GM15510 (cell line): Measurements from ENCODE around the gene MAP3K10.
A peak's percentile ranks its signal among the peaks of the same experiment; 100 is the strongest.

ENCODE experiments used
- POLR2A ChIP-seq: IDR thresholded peaks from 3 replicates; pipeline ENCODE4 v1.6.1; 2011; ENCODE audit warnings: borderline replicate concordance; ENCODE audit not compliant: insufficient read length; ENCODE audit errors: extremely low read depth

Gene MAP3K10

DNA sequence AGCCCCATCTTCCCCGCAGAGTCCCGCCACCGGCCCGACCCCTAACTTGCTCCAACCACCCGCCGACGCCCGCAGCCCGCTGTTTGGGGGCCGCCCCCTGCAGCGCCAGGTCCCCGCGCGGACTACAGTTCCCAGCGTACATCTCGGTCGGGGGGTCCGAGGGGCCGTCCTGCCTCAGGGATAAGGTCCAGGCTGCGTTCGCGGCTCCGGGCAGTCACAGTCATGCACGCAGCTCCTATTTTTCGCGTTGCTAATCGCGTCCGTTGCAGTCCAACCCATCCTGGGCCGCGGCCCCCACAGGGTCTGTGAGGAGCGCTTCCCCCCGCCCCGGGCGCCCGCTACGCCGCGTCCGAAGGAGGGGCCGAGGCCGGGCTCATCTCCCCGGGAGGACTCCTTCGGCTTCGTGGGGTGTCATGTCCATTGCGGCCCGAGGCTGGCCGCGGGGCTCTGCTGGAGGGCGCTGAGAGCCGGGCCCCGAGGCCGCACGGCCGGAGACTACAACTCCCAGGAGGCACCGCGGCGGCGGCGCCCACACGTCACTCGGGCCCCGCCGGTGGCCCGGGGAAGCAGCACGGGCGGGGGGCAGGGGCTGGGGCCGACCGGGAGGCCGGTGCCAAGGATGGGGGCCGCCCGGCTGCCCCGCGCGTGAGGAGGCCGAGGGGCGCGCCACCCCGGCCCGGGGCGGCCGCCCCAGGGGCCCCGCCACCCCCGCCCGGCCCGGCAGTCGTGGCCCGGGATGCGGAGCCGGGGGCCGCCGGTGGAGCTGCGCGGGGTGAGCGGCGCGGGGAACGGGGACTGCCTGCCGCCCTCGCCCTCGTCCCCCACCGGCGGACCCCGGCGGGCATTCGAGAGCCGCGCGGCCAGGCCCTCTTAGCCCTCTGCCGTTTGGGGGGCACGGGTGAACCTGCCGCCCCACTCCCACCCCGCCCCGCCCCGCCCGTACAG lies at the start of gene MAP3K10:
Gene MAP3K10, plus strand, starts transcription at position 536 of the 945 bp plus-strand sequence. CDS start 606 bp downstream, outside the sequence.
- peak; percentile 45 for TF ChIP-seq POLR2A

DNA sequence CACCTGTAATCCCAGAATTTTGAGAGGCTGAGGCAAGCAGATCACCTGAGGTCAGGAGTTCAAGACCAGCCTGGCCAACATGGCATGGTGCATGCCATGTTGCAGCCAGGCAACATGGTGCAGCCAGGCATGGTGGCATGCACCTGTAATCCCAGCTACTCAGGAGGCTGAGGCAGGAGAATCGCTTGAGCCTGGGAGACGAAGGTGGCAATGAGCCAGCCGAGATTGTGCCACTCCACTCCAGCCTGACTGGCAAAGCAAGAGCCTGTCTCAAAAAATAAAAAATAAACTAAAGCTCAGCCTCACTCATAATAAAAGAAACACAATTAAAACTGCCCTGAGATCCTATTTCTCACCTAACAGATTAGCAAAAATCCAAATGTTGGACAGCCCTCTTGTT lies 49.7 kb upstream of the MAP3K10 start:
- no peak for TF ChIP-seq POLR2A

DNA sequence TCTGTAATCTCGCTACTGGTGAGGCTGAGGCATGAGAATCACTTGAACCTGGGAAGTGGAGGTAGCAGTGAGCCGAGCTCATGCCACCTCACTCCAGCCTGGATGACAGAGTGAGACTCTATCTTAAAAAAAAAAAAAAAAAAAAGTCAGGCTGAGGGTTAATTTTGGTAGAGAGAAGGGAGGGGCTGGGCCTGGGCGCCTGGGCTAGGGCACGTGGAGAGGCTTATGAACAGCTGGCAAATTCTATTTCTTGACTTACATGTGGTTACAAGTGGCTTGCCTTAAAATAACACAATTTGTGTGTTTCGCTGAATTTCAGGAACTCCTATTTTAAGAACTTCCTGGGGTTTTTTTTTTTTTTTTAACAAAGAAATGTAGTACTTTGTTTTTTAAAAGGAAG lies 47.6 kb upstream of the MAP3K10 start:
- no peak for TF ChIP-seq POLR2A

DNA sequence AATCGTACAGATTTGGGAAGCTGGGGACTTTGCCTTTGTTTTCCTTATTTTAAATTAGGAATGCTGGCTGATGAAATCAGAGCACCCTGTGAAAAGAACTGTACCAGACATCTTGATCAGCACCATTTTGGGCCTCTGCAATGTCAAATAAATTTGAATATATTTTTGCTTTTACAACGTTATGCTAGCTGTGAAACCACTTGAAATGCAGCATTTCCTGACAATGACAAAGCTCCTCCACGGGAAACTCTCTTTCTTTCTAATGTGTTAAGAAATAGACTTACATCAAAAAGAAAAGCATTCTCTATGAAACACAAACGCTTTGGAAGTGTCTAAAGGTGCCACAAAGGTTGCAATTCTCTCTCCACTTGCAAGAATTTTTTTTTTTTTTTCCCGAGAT lies 47.1 kb upstream of the MAP3K10 start:
- no peak for TF ChIP-seq POLR2A

DNA sequence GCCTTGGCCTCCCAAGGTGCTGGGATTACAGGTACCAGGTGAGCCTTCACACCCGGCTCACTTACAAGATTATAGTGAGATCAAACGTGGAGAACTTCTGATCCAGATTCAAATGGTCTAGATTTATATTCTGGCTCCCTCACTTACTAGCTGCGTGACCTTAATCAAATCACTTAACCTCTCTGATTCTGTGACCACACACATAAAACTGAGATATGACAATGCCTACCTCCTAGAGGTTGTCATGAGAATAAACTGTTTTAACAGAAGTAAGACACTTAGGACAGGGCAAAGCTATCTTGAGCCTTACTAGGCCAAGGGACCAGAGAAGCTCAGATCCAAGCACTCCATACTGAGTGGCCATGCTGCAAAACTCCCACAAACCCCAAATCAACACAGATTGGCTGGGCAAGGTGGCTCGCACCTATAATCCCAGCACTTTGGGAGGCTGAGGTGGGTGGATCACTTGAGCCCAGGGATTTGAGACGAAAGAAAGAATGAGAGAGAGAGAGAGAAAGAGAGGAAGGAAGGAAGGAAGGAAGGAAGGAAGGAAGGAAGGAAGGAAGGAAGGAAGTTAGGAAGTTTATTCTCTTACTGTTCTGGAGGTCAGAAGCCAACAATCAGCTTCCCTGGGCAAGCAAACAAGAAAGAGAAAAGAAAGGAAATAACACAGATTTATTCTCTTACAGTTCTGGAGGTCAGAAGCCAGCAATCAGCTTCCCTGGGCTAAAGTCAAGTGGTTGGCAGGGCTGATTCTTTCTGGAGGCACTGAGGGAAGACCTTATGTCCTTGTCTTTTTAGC lies 46.1 kb upstream of the MAP3K10 start:
- TF ChIP-seq POLR2A: no peak

DNA sequence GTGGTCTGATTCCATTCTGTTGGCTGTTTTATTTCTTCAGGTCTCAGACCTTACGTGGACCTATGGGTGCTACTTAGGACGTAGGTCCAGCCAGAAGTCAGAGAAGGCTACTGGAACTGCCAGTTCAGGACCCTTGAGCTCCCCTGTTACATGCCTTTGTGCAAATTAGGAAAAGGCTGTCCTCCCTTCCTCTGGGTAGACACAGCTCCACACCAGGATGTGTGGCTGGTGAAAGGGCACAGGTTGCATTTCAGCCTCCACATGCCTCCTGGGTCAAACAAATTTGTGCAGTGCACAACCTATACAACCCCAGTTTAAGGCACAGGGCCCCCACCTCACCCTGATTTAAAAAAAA lies 43.9 kb upstream of the MAP3K10 start:
- no peak for TF ChIP-seq POLR2A

DNA sequence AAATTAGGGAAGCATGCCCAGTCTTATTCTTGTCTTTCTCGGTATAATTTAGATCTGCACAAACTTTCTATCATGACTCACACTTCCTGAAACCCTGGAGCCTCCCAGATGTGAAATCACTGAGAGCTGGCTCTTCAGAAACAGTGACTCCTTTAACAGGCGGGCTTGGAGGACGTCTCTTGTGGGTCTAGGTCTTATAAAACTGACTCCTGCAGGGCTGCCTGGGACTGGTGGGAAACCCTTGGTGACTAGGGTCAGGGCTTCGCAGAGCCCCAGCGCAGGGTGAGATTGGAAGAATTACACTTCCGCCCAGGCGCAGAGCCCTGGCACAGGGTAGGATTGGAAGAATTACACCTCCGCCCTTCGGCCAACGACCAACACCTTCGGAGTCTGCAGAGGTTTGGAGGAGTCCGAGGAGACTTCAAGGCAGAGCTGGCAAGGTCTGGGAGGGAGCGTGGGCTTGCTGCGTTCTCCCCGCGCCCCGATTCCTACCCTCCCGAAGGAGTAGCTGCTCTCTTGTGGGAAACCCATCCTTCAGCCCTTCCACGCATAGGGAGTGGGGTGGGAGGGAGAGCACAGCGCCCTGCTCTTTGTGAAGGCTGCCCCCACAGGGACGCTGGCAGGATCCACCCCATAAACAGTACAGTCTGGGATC lies 43.4 kb upstream of the MAP3K10 start:
- TF ChIP-seq POLR2A: no peak

DNA sequence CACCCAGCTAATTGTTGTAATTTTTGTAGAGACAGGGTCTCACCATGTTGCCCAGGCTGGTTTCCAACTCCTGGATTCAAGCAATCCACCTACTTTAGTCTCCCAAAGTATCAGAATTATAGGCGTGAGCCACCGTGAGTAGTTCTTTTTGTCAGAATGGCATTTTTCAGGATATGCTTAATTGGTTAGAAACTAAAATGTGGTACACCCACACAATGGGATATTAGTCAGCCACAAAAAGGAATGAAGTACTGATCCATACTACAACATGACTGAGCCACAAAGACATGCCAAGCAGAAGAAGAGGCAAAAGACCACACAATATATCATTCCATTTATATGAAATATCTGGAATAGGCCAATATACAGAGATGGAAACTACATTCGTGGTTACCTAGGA lies 41.7 kb upstream of the MAP3K10 start:
- TF ChIP-seq POLR2A: no peak

DNA sequence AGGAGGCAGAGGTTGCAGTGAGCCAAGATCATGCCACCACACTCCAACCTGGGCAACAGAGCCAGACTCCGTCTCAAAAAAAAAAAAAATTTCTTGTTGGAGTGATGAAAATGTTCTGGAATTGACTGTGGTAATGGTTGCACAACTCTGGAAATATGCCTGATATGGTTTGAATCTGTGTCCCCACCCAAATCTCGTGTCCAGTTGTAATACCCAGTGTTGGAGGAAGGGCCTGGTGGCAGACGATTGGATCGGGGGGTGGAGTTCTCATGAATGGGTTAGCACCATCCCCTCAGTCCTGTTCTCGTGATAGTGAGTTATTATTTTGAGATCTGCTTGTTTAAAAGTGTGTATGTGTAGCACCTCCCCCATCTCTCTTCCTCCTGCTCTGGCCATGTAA lies 41.1 kb upstream of the MAP3K10 start:
- no peak for TF ChIP-seq POLR2A

DNA sequence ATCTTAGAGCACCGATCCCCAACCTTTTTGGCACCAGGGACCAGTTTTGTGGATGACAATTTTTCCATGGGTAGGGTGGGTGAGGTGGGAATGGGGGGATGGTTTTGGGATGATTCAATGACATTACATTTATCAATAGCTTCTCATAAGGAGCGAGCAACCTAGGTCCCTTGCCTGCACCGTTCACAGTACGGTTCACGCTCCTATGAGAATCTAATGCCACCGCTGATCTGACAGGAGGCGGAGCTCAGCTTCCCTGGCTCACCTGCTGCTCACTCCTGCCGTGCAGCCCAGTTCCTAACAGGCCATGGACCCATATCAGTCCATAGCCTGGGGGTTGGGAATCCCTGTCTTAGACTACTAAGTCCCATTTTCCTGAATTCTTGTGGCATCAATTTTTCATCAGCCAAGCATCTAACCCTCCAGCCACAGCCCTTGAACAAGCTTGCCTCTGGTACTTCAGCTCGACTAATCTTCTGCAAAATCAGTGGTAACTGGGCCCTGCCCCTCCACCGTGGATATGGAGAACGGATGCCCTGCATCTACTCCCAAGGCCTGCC lies 37.0 kb upstream of the MAP3K10 start:
- no peak for TF ChIP-seq POLR2A

DNA sequence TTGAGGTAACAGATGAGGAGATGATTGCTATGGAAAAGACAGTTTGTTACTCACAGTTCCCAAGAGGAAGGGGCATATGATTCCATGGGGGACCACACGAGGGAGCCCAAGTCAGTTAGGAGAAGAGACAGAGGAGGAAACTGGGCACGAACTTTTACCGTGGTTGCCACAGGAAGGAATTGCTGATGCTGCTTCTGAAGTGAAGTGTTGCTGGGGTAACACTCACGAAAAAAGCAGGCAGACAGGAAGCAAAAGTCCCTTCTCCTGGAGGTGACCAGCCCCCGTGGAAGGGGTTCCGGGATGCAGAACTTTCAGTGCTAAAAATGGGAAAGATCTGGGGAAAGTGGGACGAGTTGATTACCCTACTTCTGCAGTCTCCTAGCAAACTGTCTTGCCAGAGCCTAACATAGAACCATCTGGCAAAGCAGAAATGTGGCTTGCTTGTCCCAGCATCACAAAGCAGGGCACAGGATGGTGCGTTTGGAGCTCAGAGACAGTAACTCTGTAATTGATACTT lies 35.4 kb upstream of the MAP3K10 start:
- TF ChIP-seq POLR2A: no peak

DNA sequence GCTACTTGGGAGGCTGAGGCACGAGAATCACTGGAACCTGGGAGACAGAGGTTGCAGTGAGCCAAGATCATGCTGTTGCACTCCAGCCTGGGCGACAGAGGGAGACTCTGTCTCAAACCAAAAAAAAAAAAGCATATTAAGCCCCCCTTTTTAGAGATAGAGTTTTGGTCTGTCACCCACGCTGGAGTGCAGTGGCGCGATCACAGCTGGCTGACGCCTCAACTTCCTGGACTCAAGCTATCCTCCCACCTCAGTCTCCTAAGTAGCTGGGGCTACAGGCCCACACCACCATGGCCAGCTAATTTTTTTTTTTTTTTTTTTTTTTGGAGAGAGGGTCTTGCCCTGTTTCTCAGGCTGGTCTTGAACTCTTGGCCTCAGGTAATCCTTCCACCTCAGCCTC lies 34.2 kb upstream of the MAP3K10 start:
- TF ChIP-seq POLR2A: no peak

DNA sequence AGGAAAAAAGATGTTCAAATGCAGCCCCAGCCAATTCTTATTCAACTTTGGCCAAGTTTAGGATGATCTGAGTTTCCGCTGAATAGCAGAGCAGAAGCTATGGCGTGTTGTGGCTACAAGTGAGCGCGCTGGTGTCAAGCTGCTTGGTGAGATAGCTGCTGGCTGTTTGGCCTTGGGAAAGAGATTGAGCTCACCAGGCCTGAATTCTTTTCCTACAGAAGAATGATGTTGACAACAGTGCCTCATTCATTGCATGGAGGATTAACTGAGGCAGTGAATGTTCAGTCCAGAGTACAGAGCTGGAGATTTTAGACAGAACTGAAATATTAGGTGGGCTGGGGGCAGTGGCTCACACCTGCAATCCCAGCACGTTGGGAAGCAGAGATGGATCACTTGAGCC lies 31.5 kb upstream of the MAP3K10 start:
- TF ChIP-seq POLR2A: no peak

DNA sequence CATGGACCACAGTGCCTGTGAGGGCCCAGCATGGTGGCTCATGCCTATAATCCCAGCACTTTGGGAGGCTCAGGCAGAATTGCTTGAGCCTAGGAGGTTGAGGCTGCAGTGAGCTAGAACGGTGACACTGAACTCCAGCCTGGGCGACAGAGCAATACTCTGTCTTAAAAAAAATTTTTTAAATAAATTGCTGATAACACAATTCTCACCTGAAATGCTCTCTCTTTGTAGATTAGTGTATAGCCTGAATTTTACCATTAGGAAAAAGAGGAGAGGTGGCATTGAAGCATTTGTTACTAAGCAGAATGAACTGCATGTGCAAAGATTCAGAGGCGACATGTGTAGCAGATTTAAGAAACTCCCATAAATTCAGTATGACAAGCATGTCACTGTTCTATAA lies 29.1 kb upstream of the MAP3K10 start:
- TF ChIP-seq POLR2A: no peak

DNA sequence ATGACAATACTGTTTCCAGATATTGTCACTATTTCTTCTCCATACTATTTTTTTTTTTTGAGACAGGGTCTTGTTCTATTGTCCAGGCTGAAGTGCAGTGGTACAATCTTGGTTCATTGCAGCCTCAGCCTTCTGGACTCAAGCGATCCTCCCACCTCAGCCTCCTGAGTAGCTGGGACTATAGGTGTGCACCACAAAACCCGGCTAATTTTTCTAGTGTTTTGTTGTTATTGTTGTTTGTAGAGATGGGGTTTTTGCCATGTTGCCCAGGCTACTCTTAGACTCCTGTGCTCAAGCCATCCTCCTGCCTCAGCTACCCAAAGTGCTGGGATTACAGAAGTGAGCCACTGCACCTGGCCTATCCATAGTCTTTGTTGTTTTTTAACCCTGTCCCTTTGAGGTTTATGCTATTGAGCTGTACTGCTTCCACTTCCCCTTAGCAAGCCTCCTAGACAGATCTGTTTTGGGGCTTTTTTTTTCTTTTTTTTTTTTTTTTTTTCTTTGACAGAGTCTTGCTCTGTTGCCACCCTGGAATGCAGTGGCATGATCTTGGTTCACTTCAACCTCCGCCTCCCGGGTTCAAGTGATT lies 27.6 kb upstream of the MAP3K10 start:
- TF ChIP-seq POLR2A: no peak

DNA sequence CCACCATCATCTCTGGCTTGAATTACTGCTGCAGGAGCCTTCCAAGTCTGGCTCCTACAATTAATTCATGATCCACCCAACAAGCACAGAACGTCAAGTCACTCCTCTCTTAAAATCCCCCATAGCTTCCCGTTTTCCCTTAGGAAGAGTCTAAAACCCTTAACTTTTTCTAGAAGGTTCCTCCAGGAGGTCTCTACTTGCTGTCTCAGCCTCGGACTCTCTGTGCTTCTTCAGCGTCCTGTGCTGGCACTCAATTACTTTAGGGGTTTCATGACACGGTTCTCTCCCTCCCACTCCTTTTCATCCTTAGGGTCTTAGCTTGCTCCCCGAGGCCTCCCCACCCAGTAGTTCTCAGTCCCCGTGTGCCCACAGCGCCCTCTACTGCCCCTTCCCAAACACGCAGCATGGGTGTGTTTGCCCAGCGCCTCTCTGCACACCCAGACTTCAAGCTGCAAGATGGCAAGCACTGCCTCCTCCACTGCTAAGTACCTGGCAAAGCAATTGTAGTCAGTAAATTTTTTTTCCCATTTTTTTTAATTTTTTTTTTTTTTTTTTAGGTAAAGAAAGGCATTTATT lies 25.8 kb upstream of the MAP3K10 start:
- no peak for TF ChIP-seq POLR2A
